Vagina (tissue), 2 donors: ENCODE data around the gene NKTR.
"Not testable (repeated sequence)": the region's sequence is repeated elsewhere in the genome, so short reads cannot be mapped to it uniquely, and the experiment has no call there.

Source experiments
- CTCF ChIP-seq, 3 experiments: fragments of 450-650 bp in 2 of 3; fragments of 200-600 bp in 1 of 3; sonication (generic) in 1 of 3; IDR thresholded peaks; one replicate each; pipeline ENCODE4 v1.5.1; 2017 to 2019; ENCODE audit warnings: antibody characterized with exemption in 3 of 3, mild to moderate bottlenecking in 2 of 3, moderate library complexity in 2 of 3
- POLR2A ChIP-seq, 2 donors: fragments of 450-650 bp; IDR thresholded peaks; one replicate each; pipeline ENCODE4 v1.6.1; 2017; ENCODE audit warnings: antibody characterized with exemption in 2 of 2, mild to moderate bottlenecking in 2 of 2, moderate library complexity in 2 of 2

- TF ChIP-seq CTCF, POLR2A (IDR thresholded peaks at IDR 0.05): not testable (repeated sequence)
Measured at GRCh38 chr3:42579346-42579745, 21.1 kb upstream of the NKTR start.
